Esophagus (tissue), 2 donors: ENCODE measurements around the gene FHDC1. TPM values are rescaled to one million over a fixed set of nuclear protein-coding genes. Genes with fewer than 3 reads are reported as not detected.

Source experiments
- H3K27ac ChIP-seq, 2 donors: one replicate each; pipeline ENCODE4 v1.5.1; 2013; ENCODE audit warnings: low read depth in 2 of 2, mild to moderate bottlenecking in 2 of 2, inconsistent platforms in 1 of 2, low read length in 1 of 2, moderate library complexity in 1 of 2
- H3K27me3 ChIP-seq, 2 donors: one replicate each; pipeline ENCODE4 v1.6.1; 2013; ENCODE audit warnings: low read length in 2 of 2, control low read depth in 1 of 2, mild to moderate bottlenecking in 1 of 2; ENCODE audit not compliant: insufficient read depth in 2 of 2, control insufficient read depth in 1 of 2
- H3K36me3 ChIP-seq, 2 donors: one replicate each; pipeline ENCODE4 v1.6.1; 2013; ENCODE audit warnings: low read length in 1 of 2; ENCODE audit not compliant: control insufficient read depth in 2 of 2, insufficient read depth in 2 of 2
- H3K4me1 ChIP-seq, 2 donors: one replicate each; pipeline ENCODE4 v1.6.1; 2013; ENCODE audit warnings: low read length in 1 of 2; ENCODE audit not compliant: control insufficient read depth in 2 of 2, insufficient read depth in 2 of 2
- H3K4me3 ChIP-seq, 2 donors: one replicate each; pipeline ENCODE4 v1.5.1; 2013; ENCODE audit warnings: low read length in 2 of 2, mild to moderate bottlenecking in 2 of 2, low read depth in 1 of 2, moderate library complexity in 1 of 2
- H3K9me3 ChIP-seq, 2 donors: one replicate each; pipeline ENCODE4 v1.6.1; 2013; ENCODE audit warnings: mild to moderate bottlenecking in 2 of 2, low read depth in 1 of 2, low read length in 1 of 2, moderate library complexity in 1 of 2; ENCODE audit not compliant: control insufficient read depth in 2 of 2, insufficient read depth in 1 of 2
- WGBS, 2 donors: extraction: QIAGEN DNeasy Blood & Tissue Kit; methylation state at CpG; one replicate each; pipeline ENCODE4 v1.1.7; 2013; 5-methylcytosine and 5-hydroxymethylcytosine counted together
- polyA plus RNA-seq, 2 donors: library from polyadenylated mRNA; stranded (reverse); fragments of 200-250 nt; gene quantifications; one replicate each; pipeline ENCODE4 v1.2.3, GENCODE V29; 2013
- donor health status: healthy with polysubstance abuse.
- donor health status: Bipolar disorder and iron deficiency.

FHDC1 gene
- polyA plus RNA-seq, 2 donors: 4.7 to 6.7 TPM

GRCh38 chr4:152974468-152975379 lies 38.6 kb downstream of the FHDC1 start:
- Histone ChIP-seq H3K27ac (no peak overlapping the region), H3K9me3 (no peaks in the 10 kb centered on the region), H3K4me3 (no peak overlapping the region), H3K4me1 (peaks cover 0 to 4% of the 10 kb centered on the region in 2 donors), H3K36me3 (peaks cover 0 to 14% of the 10 kb centered on the region in 2 donors), H3K27me3 (no peaks in the 10 kb centered on the region)
- 91 to 95% methylated on average over 23 to 28 of the region's 28 CpGs for WGBS, 2 donors

GRCh38 chr4:152975380-152976211 lies 39.5 kb downstream of the FHDC1 start:
- peaks cover 0 to 4% of the 10 kb centered on the region in 2 donors for H3K4me1 ChIP-seq
- 94 to 95% methylated on average over 38 of the region's 38 CpGs for WGBS, 2 donors
- no peak overlapping the region for H3K27ac ChIP-seq
- no peaks in the 10 kb centered on the region for H3K27me3 ChIP-seq
- peaks cover 0 to 14% of the 10 kb centered on the region in 2 donors for H3K36me3 ChIP-seq
- no peaks in the 10 kb centered on the region for H3K9me3 ChIP-seq
- H3K4me3 ChIP-seq: no peak overlapping the region

- no peaks in the 10 kb centered on the region for H3K9me3 ChIP-seq
- H3K27me3 ChIP-seq: no peaks in the 10 kb centered on the region
- peaks cover 0 to 14% of the 10 kb centered on the region in 2 donors for H3K36me3 ChIP-seq
- H3K4me3 ChIP-seq: no peak overlapping the region
- no peak overlapping the region for H3K27ac ChIP-seq
- WGBS, 2 donors: 92 to 94% methylated on average over 28 of the region's 28 CpGs
- H3K4me1 ChIP-seq: peaks cover 0 to 4% of the 10 kb centered on the region in 2 donors
Observed at GRCh38 chr4:152976212-152976761, 40.2 kb downstream of the FHDC1 start.

- H3K4me1 ChIP-seq: no peaks in the 10 kb centered on the region
- H3K27ac ChIP-seq: no peak overlapping the region
- H3K4me3 ChIP-seq: no peak overlapping the region
- peaks cover 0 to 10% of the 10 kb centered on the region in 2 donors for H3K36me3 ChIP-seq
- no peaks in the 10 kb centered on the region for H3K9me3 ChIP-seq
- H3K27me3 ChIP-seq: no peaks in the 10 kb centered on the region
- 85% methylated on average over 10 of the region's 10 CpGs for WGBS, 2 donors
Observed at GRCh38 chr4:152979731-152980330, 43.7 kb downstream of the FHDC1 start.

GRCh38 chr4:152981278-152981677 lies 45.2 kb downstream of the FHDC1 start:
- no peaks in the 10 kb centered on the region for H3K9me3 ChIP-seq
- no peak overlapping the region for H3K4me3 ChIP-seq
- no peaks in the 10 kb centered on the region for H3K4me1 ChIP-seq
- peaks cover 0 to 3% of the 10 kb centered on the region in 2 donors for H3K36me3 ChIP-seq
- WGBS, 2 donors: 56% methylated on average over 5 of the region's 5 CpGs
- H3K27ac ChIP-seq: no peak overlapping the region
- no peaks in the 10 kb centered on the region for H3K27me3 ChIP-seq

GRCh38 chr4:152981842-152982241 lies 45.7 kb downstream of the FHDC1 start:
- WGBS, 2 donors: 85 to 88% methylated on average over 4 of the region's 4 CpGs
- Histone ChIP-seq H3K4me3 (no peak overlapping the region), H3K27ac (no peak overlapping the region), H3K4me1 (no peaks in the 10 kb centered on the region), H3K36me3 (no peaks in the 10 kb centered on the region), H3K27me3 (no peaks in the 10 kb centered on the region), H3K9me3 (no peaks in the 10 kb centered on the region)

GRCh38 chr4:152983221-152983620 lies 47.1 kb downstream of the FHDC1 start:
- Histone ChIP-seq H3K36me3 (no peaks in the 10 kb centered on the region), H3K4me3 (no peak overlapping the region), H3K27me3 (no peaks in the 10 kb centered on the region), H3K4me1 (no peaks in the 10 kb centered on the region), H3K27ac (no peak overlapping the region), H3K9me3 (no peaks in the 10 kb centered on the region)
- WGBS, 2 donors: 48 to 67% methylated on average over 7 of the region's 7 CpGs

- Histone ChIP-seq H3K27me3 (no peaks in the 10 kb centered on the region), H3K27ac (no peak overlapping the region), H3K4me1 (no peaks in the 10 kb centered on the region), H3K4me3 (no peak overlapping the region), H3K9me3 (no peaks in the 10 kb centered on the region), H3K36me3 (no peaks in the 10 kb centered on the region)
- WGBS, 2 donors: 74 to 76% methylated on average over 6 of the region's 6 CpGs
Observed at GRCh38 chr4:152983774-152984411, 47.8 kb downstream of the FHDC1 start.
